Measurements from ENCODE around the gene ZGPAT. TPM values are rescaled to one million over a fixed set of nuclear protein-coding genes. Genes with fewer than 3 reads are reported as not detected.

The ZGPAT gene
- total RNA-seq, 1 experiment from 2014 or later, result 27.2 TPM

GRCh38 chr20:63752411-63753101, 44.7 kb downstream of the ZGPAT start:
- Histone ChIP-seq H3K36me3 (ENCODE audit: low read depth) (no peaks in the 10 kb centered on the region), H3K4me2 (no peak overlapping the region), H3K79me2 (ENCODE audit: low read depth) (no peaks in the 10 kb centered on the region), H4K20me1 (ENCODE audit: insufficient read depth) (0 out of 2 replicates have a peak, but pooled peaks cover 5% of the 10 kb centered on the region), H3K4me3 (no peak overlapping the region), H2AFZ (no peak overlapping the region), H3K4me1 (replicated peaks; ENCODE audit: insufficient read depth) (no peaks in the 10 kb centered on the region), H3K27ac (no peak overlapping the region), H3K9me2 (ENCODE audit: insufficient read depth) (no peaks in the 10 kb centered on the region), H3K9me3 (ENCODE audit: insufficient read depth, low read depth) (no peaks in the 10 kb centered on the region), H3F3A (ENCODE audit: insufficient read depth, low read depth) (peaks cover 12% of the 10 kb centered on the region; the same call in 1 of the 2 replicates), H3K27me3 (ENCODE audit: insufficient read depth, low read depth) (no peaks in the 10 kb centered on the region)
- POLR2A ChIA-PET (ENCODE audit: unreplicated experiment), result no interaction called here
- no peak for DNase-seq
- CTCF ChIA-PET, result interaction anchor here (0.6 kb wide), 1 partner anchor 222 kb away, joined by 5 read pairs; no protein-coding TSS in a partner anchor
- BruUV-seq (replicated peaks), result no TSS peak
- intact Hi-C loops (cut with micrococcal nuclease; ENCODE audit: unreplicated experiment), result no loop called here
- no peak for TF ChIP-seq EZH2 (IDR thresholded peaks at IDR 0.05; ENCODE audit: low read depth)
- TF ChIP-seq, protein P1, sequence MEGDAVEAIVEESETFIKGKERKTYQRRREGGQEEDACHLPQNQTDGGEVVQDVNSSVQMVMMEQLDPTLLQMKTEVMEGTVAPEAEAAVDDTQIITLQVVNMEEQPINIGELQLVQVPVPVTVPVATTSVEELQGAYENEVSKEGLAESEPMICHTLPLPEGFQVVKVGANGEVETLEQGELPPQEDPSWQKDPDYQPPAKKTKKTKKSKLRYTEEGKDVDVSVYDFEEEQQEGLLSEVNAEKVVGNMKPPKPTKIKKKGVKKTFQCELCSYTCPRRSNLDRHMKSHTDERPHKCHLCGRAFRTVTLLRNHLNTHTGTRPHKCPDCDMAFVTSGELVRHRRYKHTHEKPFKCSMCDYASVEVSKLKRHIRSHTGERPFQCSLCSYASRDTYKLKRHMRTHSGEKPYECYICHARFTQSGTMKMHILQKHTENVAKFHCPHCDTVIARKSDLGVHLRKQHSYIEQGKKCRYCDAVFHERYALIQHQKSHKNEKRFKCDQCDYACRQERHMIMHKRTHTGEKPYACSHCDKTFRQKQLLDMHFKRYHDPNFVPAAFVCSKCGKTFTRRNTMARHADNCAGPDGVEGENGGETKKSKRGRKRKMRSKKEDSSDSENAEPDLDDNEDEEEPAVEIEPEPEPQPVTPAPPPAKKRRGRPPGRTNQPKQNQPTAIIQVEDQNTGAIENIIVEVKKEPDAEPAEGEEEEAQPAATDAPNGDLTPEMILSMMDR (conservative IDR thresholded peaks at IDR 0.05), result no peak

- intact Hi-C loops (cut with micrococcal nuclease; ENCODE audit: unreplicated experiment), result no loop called here
- no TSS peak for BruUV-seq (replicated peaks)
- no peak for TF ChIP-seq EZH2 (IDR thresholded peaks at IDR 0.05; ENCODE audit: low read depth)
- TF ChIP-seq, protein P1 (conservative IDR thresholded peaks at IDR 0.05), result no peak
- POLR2A ChIA-PET (ENCODE audit: unreplicated experiment), result no interaction called here
- H3K36me3 ChIP-seq (ENCODE audit: low read depth), result no peaks in the 10 kb centered on the region
- no peaks in the 10 kb centered on the region for H3K79me2 ChIP-seq (ENCODE audit: low read depth)
- no peak for DNase-seq
- H3K4me2 ChIP-seq, result no peak overlapping the region
- H3K27me3 ChIP-seq (ENCODE audit: insufficient read depth, low read depth), result peaks cover 4% of the 10 kb centered on the region; the same call in 1 of the 2 replicates
- no peaks in the 10 kb centered on the region for H3K9me2 ChIP-seq (ENCODE audit: insufficient read depth)
- H3K4me1 ChIP-seq (replicated peaks; ENCODE audit: insufficient read depth), result no peaks in the 10 kb centered on the region
- peaks cover 12% of the 10 kb centered on the region; the same call in 1 of the 2 replicates for H3F3A ChIP-seq (ENCODE audit: insufficient read depth, low read depth)
- CTCF ChIA-PET, result no interaction called here
- no peak overlapping the region for H3K4me3 ChIP-seq
- H3K27ac ChIP-seq, result no peak overlapping the region
- H2AFZ ChIP-seq, result no peak overlapping the region
- 0 out of 2 replicates have a peak, but pooled peaks cover 5% of the 10 kb centered on the region for H4K20me1 ChIP-seq (ENCODE audit: insufficient read depth)
- no peaks in the 10 kb centered on the region for H3K9me3 ChIP-seq (ENCODE audit: insufficient read depth, low read depth)
Measured at GRCh38 chr20:63753381-63753780, 45.5 kb downstream of the ZGPAT start.

DNA sequence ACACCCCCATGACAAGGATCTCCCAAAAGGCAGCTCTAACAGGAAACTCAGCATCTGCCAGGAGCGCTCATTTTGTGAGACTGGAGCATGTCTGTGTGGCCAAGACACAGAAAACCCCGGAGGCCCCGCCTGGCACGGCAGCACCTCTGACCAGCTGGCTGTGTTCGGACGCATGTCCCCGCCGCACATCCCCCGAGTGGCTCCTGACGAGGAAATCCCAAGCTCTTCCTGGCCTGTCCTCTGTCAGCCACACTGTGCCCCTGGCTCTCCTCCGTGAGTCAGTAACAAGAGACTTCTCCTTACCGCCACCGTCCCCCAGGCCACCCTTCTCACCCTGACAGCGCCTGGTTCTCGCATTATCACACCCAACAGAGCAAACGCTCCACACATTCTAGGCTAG, 46.2 kb downstream of the ZGPAT start:
- H3K27ac ChIP-seq, result no peak overlapping the region
- H3K79me2 ChIP-seq (ENCODE audit: low read depth), result no peaks in the 10 kb centered on the region
- intact Hi-C loops (cut with micrococcal nuclease; ENCODE audit: unreplicated experiment), result no loop called here
- no peak overlapping the region for H3K4me3 ChIP-seq
- H3K27me3 ChIP-seq (ENCODE audit: insufficient read depth, low read depth), result peaks cover 5% of the 10 kb centered on the region; the same call in 1 of the 2 replicates
- no peaks in the 10 kb centered on the region for H3K9me3 ChIP-seq (ENCODE audit: insufficient read depth, low read depth)
- H3F3A ChIP-seq (ENCODE audit: insufficient read depth, low read depth), result peaks cover 12% of the 10 kb centered on the region; the same call in 1 of the 2 replicates
- no TSS peak for BruUV-seq (replicated peaks)
- POLR2A ChIA-PET (ENCODE audit: unreplicated experiment), result no interaction called here
- TF ChIP-seq, protein P1 (conservative IDR thresholded peaks at IDR 0.05), result no peak
- TF ChIP-seq EZH2 (IDR thresholded peaks at IDR 0.05; ENCODE audit: low read depth), result no peak
- H2AFZ ChIP-seq, result no peak overlapping the region
- H4K20me1 ChIP-seq (ENCODE audit: insufficient read depth), result 0 out of 2 replicates have a peak, but pooled peaks cover 5% of the 10 kb centered on the region
- H3K36me3 ChIP-seq (ENCODE audit: low read depth), result no peaks in the 10 kb centered on the region
- no peak for DNase-seq
- H3K4me1 ChIP-seq (replicated peaks; ENCODE audit: insufficient read depth), result no peaks in the 10 kb centered on the region
- H3K4me2 ChIP-seq, result no peak overlapping the region
- H3K9me2 ChIP-seq (ENCODE audit: insufficient read depth), result no peaks in the 10 kb centered on the region
- CTCF ChIA-PET, result no interaction called here
